ENCODE measurements around the gene PREPL.
"Not testable (repeated sequence)": the region's sequence is repeated elsewhere in the genome, so short reads cannot be mapped to it uniquely, and the experiment has no call there.

Gene PREPL

DNA sequence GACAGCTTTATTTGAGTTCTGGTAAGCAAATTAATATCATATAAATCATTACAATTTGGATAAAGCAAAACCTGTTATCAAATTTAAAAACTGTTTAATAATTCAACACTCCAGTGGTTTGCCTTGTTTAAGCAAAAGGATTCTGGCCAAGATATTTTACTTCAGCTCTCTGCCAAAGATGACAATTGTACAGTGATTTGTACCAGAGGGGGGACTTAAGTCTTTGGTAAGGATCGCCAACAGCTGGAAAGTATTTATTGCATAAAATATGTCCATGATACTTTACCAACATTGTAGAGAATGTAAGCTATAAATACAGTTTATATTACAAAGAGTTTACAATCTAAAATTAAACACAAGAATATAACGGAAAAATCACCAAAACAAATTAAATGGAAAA, 13.8 kb downstream of the PREPL start:
- DNase-seq = no peak

DNA sequence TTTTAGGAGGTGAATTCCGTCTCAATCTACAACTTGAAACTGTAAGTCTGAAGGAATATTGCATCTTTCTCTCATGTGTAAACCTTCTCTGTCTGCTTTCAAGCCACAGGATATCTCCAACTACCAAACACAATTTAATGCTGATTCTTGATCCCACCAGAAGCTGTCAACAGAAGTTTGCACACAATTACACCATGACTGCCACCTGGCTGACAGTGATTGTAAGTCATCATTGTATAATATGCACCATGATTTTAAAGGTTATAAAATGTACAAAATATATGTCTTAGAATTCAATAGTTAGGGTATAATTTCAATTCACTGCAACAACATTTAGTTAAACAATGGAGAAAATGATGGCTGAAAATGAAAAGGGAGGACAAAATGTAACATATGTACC, 18.4 kb downstream of the PREPL start:
- DNase-seq = peak; percentile 39

GRCh38 chr2:44335806-44336538, 25.3 kb downstream of the PREPL start:
- DNase-seq = no peak

GRCh38 chr2:44333994-44334393, 27.3 kb downstream of the PREPL start:
- no peak for DNase-seq

DNA sequence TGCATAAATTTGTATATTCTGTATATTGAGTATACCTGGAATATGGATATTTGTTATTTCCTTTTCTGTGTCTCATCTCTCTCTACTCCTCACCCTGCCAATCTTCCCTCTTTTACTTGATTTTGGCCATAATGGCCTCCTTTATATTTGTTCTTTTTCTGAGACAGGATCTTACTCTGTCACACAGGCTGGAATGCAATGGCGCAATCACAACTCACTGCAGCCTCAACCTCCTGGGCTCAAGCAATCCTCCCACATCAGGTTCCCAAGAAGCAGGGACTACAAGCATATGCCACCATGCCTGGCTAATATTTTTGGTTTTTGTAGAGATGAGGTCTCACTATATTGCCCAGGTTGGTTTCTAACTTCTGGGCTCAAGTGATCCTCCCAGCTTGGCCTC, 30.5 kb downstream of the PREPL start:
- no peak for DNase-seq

- DNase-seq = no peak
Observed at GRCh38 chr2:44329343-44329742, 32.0 kb downstream of the PREPL start.

- no peak for DNase-seq
Observed at GRCh38 chr2:44328750-44329149, 32.5 kb downstream of the PREPL start.

- DNase-seq = no peak
Observed at GRCh38 chr2:44326548-44327264, 34.6 kb downstream of the PREPL start.

DNA sequence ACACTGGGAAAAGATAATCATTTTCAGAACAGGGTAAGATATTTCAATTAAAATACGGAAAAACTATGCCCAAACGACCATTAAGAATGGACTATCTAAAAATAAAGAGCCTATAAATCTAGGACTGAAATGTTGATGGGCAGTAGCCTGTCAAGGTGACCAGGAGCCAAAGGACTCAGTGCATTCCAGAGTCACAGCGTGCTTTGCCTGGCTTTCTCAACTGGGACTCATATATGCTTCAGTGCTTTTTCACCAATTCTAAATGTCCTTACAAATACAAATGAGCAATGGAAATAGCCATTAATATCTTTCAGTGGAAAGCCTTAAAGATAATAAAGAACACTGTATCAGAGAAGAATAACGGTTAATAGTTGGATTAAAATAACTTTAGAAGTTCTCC, 35.4 kb downstream of the PREPL start:
- DNase-seq = no peak

DNA sequence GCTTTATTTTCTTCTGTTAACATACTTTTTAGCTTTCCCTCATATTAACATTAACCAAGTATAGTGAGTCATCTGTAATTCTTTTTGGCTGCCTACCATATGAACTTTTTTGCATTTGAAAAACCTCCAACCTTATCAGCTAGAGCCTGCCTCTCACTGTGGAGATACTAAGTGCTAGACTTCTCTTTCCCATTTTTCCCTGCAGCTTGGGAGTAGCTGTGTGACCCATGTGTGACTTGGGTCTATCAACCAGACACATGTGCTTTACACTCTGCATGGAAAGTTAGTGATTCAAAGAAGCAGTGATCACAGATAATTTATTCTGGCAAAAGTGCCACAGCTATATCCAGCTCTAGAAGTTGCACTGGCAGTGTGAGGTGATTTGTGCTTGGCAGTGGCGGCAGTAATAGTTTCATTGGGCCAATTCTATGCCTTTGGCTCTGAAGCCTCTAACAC, 36.3 kb downstream of the PREPL start:
- peak; percentile 79 for DNase-seq

GRCh38 chr2:44321360-44321759, 39.9 kb downstream of the PREPL start:
- no peak for DNase-seq

- no peak for DNase-seq
Observed at GRCh38 chr2:44320832-44321231, 40.5 kb downstream of the PREPL start.

DNA sequence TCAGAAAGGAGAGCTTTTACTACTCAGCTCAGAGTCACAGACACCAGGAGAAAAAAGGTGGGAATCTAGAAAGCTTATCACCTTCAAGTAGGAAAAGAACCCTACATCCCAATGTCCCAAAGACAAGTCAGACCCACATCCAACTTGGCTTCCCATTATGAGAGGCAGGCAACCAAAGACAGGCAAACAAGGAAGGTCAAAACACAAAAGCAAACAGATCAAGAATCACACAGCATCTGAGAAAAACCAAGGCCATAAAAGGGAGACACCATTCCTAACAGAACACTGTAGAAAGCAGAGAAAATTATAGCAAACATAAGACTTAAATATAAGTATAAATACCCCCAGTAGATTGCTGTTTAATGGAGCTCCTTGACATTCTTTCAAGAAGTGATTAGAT, 45.3 kb downstream of the PREPL start:
- no peak for DNase-seq

- no peak for DNase-seq
Observed at GRCh38 chr2:44314362-44314761, 46.9 kb downstream of the PREPL start.

- peak; percentile 33 for DNase-seq
Observed at GRCh38 chr2:44310287-44310686, 51.0 kb downstream of the PREPL start.

DNA sequence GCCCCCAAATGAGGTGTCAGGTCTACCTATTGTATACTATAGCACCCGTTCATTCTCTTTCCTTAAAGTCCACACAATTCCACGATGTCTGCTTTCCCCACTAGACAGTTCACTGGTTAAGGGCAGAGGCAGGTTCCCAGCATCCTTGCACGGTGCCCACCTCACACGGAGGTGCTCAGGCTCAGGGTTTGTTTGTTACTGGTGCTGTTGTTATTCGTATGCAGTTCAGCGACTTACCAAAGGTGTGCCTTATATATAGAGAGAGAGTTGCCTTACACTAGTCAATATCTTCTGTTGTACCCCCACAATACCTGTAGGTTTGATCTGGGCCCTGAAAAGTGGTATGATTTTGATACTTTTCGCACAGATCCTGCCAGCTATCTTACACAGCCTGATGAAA, 55.4 kb downstream of the PREPL start:
- no peak for DNase-seq

- DNase-seq = no peak
Observed at GRCh38 chr2:44304258-44304657, 57.0 kb downstream of the PREPL start.

DNA sequence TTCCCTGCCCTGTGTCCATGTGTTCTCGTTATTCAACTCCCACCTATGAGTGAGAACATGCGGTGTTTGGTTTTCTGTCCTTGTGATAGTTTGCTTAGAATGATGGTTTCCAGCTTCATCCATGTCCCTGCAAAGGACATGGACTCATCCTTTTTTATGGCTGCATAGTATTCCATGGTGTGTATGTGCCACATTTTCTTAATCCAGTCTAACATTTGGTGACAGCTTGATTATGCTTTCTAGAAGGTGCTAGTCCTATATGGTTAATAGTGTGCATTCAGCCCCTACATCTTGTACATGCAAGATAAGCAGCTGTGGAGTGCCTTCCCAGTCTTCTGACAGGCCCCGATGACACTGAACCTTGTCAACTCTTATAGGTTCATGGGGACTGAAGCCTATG, 57.5 kb downstream of the PREPL start:
- not testable (repeated sequence) for DNase-seq

GRCh38 chr2:44301111-44301510, 60.2 kb downstream of the PREPL start:
- DNase-seq = no peak

GRCh38 chr2:44299635-44300034, 61.7 kb downstream of the PREPL start:
- no peak for DNase-seq

- DNase-seq = no peak
Observed at GRCh38 chr2:44297431-44297830, 63.9 kb downstream of the PREPL start.

GRCh38 chr2:44296653-44297052, 64.6 kb downstream of the PREPL start:
- DNase-seq = no peak

DNA sequence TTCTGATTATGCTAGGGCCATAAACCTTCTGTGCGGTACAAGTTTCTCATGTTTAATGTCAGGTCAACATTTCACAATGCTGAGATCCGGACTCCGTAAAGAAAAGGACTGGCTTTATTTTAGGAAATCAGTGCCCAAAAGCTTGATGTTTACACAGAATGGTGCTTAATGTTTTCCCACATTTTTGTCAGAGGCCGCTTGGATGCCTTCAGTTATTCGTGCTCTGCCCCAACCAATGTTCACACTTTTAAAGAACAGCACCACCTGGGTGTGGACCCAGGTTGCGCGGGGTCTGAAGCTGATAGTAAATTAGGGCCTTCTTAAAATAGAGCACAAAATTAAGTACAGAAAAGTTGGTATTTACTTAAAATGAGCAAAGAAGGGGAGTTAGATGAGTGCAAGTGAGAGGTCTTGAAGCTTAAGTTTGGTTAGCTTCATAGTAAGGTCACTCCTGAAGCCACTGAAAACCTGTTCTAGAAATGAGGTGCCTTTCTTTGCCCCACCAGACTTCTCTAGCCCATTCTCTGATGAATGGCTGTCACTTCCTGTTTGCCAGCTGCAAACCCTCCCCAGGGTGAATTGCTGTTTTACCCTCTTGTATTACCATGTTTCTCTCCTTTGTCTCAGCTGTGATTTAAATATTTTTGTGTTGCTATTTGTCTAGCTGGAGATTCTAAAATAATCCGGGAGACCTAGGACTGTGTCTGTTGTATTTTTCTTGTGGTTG, 65.5 kb downstream of the PREPL start:
- DNase-seq = no peak

GRCh38 chr2:44295113-44295512, 66.2 kb downstream of the PREPL start:
- no peak for DNase-seq
